Right hindlimb (tissue), 1 donor: ENCODE measurements around the gene DPP7.
A peak's percentile ranks its signal among the peaks of the same experiment; 100 is the strongest.
"Not testable (repeated sequence)": the region's sequence is repeated elsewhere in the genome, so short reads cannot be mapped to it uniquely, and the experiment has no call there.

Experiments
- DNase-seq: peaks from one replicate; pipeline ENCODE4 v3.0.0-alpha.2; 2018

The DPP7 gene

DNA sequence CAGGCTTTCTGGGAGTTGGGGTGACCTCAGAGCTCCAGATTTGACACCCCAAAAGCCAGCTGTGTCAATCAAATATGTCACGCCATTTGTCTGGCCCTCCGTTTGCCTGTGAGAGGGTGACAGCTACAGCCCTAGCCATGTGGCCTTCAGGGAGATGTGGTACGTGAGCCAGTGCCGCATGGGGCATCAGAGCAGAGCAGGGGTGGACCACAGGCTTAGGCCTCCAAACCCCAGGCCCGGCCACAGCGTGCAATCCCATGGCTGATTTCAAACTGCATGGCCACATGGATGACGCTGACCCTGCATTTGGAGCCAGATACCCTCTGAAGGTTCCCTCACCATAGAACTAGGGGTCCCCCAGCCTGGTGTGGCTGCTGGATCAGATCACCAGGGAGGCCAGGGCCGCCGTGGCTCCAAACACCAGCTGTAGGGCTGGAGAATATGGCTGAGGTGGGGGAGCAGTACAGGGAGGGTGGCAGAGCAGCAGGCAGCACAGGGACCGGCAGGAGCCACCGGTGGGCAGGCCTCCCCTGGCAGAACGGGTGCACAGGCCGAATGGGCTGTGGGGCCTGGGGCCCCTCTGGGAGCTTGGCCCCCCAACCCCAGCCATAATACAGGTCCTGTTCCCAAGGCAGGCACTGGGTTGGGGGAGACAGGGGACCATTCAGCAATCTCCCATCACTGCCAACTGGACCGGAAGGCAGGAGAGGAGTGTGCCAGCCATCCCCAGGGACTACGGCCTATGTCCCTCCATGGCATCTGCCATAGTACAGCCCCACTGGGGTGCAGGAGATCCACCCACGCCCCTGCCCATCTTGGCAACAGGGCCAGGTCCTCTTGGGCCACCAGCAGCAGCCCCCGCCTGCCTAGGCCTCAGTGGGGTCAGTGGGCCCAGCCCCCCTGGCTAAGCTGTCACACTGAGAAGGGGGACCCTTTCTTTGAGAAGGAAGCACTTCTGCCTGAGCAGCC lies 45.7 kb downstream of the DPP7 start:
- no peak for DNase-seq

DNA sequence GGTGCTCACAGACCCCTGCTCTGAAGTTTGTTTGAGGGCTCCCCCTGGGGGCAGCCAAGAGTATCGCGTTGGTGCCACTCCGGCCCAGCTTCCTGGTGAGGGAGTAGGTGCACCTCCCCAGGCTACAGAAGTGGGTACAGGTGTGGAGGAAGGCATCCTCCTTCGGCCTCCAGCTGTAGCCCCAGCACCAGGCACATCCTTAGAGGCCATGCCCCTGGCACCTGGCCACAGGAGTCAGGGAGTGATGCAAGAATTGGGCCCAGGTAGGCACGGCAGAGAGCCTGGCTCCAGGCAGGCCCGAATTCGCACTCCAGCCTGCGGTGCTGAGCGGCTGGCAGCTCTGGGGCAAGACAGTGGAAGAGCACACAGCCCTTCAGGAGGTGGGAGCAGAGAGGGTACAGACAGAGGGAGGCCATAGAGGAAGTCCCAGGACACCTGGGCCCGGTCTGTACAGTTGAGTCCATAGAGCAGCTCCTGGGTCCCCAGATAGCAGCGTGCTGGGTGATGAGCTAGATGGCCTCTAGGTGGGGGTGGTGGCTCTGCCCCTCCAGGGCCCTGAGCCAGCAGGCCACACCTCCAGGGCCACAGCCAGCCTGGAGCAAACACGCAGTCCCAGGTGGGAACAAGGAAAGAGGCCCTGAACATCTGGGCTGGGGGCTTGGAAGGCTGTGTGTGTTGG lies 46.5 kb downstream of the DPP7 start:
- peak; percentile 76 for DNase-seq

DNA sequence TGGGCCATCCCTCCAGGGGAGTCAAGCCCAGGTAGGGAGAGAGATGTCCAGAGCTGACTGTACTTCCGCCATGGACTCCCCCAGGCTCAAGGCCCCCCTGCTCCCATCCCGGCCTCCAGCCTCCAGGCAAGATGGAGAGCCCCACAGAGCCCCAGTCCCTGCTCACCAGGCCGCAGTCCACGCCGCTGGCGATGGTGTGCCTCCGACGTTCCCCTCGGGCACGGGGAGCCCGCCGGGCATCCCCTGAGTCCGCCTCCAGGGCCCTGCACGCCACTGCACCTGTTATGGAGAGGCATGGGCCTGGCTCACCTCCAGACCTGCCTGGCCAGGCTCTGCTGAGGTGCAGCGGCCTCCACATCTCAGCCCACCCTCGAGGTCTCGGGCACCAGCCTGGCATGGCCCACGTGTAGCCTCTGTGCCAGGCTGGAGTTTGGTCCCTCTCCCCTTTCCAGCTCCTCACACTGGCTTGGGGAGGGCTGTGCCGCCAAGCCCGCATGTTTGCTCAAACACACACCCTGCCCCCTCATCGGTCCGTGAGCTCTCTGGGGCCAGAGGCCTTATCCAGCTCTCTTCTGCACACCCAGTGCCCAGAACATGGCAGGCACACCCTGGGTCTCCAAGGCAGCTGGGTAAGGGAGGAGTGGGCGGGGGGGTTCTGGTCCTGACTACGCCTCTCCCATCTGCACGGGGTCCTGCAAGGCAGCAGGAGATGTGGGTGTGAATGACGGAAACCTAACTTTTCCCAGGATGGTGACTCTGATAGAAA lies 48.3 kb downstream of the DPP7 start:
- no peak for DNase-seq

DNA sequence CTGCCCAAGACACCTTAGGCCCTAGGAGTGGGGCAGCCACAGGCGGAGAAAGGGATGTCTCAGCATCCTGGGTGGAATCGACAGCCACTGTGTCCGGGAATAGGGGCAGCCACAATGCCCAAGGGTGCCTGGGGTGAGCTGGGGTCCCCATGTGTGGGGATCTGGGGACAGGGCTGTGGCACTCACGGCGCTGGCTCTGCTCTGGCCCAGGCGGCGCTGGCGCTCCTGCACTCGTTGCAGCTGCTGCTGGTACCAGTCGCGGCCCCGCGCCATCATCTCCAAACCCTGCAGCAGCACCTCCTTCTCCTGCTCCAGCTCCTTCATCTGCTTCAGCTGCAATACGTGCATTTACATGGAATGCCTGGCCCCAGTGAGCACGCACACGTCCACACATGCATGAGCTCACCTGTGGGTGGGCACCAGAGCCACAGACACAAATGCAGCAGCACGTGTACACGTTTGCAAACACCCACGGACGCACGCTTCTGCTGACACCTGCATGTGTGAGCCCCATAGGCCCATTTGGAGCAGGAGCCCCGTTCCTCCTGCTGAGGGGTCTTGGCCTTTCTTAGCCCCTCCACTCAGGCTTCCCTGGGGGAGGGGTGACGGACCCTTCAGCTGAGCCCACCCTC lies 49.1 kb downstream of the DPP7 start:
- DNase-seq: no peak

DNA sequence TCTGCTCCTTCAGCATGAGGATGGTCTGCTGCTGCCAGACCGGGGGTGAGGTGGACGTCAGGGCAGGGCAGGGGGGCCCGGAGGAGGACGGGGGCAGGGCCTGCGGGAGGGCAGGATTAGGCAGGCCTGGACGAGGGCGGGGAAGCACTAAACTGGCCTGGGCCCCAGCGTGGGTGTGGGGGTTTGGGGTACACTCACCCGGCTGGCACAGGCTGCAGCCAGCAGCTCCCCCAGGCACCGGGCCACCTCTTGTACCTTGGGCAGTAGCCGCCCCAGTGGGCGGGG lies 49.7 kb downstream of the DPP7 start:
- no peak for DNase-seq

DNA sequence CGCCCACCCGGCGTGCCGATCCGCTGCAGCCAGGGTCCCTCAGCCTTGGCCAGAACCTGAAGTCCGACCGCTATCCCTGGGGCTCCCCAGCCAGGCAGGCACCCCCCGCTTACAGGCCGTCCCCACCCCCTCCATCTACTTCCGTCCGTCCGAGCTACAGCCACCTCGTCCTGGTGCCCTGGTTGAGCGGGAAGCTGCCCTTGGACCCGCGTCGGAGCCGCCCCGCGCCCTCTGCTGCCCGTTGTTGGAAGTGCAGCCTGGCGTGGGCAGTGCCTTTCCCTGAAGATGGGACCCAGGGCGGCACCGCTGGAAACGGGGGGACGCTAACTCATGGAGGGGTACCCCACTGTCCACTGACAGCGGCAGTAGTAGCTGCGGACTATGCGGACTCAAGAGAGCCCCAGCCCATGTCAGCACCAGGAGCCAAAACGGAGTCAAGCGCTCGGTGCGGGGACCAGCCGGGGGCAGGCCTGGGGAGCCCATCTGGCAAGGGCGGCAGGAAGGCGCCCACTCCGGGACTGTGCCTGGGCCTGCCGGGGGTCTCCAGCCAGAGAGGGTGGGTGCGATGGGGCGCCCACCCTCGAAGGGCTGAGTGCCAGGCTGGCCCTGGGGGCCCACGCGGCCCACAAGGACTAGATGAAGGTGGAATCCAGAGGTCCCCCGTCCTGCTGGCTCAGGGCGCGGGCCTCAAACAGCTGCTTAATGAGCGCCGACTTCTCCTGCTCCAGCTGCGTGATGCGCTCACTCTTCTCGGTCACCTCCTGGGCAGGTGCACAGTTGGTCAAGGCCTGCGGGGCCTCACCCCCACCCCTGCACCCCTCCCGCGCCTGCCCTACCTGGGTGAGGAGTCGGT lies 50.3 kb downstream of the DPP7 start:
- peak; percentile 74 for DNase-seq

DNA sequence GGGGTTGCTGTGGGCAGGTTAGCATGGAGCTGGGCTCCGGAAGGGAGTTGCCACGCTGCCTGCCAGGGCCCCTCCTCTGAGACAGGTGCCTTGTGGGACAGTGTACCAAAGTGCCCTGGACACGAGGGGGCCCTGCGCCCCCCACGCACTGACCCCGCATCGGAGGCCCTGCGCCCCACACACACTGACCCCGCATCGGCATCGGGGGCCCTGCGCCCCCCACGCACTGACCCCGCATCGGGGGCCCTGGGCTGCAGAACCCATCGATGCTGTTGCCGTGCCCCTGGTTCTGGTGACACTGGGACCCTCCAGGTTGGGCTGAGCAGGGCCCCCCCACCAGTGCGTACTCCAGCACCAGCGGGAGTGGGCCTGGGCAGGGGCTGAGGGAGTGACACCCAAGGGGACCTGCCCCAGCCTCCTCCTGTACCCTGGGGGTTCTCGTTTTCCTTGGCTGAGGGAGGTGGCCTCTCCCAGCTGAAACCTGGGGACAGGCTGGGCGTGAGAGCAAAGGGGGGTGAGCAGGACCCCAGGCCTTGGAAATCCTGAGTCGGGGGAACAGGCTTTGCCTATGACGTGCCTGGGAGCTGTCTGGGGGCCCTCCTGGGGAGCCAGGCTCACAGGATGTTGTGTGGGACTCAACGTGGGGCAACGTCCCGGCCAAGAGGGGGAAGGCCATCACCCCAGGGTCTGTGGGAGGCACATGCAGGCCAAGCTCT lies 51.1 kb downstream of the DPP7 start:
- DNase-seq: no peak

DNA sequence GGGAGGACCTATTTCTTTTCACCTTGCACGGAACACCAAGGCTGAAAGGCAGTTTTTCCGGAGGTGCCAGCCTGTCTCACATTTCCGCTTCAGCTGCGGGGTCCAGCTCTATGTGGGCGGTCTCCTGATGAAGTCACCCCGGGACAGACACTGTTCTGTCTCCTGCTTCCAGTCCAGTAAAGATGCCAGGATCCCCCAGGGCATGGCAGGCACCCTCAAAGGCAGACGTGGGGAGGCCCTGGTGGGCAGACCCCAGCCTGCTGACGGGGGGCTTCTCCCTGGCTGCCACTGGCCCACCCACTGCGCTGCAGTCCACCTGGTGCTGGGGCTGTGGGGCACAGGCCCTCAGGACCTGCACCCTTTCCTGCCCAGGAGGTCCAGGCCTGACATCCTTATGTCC lies 51.7 kb downstream of the DPP7 start:
- not testable (repeated sequence) for DNase-seq

DNA sequence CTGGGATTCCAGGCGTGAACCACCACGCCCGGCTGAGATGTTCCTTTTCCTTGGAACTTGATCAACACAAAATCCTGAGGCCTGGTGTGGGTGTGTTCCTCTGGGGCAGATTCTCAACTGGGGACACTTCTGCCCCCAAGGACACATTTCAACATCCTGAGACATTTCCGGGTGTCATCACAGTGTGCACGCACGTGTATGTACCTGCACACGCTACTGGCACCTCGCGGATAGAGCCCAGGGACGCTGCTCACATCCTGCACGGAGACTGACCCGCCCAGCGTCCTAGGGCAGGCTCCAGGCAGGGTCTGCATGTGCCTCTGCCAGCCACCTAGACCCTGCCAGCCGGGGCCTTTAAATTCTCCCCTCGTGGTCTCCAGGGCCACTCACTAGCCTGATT lies 52.1 kb downstream of the DPP7 start:
- DNase-seq: no peak
